Liver (tissue), 9 donors: Measurements from ENCODE around the gene PEX14. TPM values are rescaled to one million over a fixed set of nuclear protein-coding genes. Genes with fewer than 3 reads are reported as not detected.

ENCODE experiments used
- DNase-seq: peaks from one replicate; pipeline ENCODE4 v3.0.0-alpha.2; 2017; ENCODE audit warnings: low spot score
- H3K27ac ChIP-seq, 2 donors: one replicate each; pipeline ENCODE4 v1.7.0; 2013; ENCODE audit warnings: inconsistent platforms in 2 of 2, low read length in 2 of 2, control low read depth in 1 of 2, low read depth in 1 of 2, mild to moderate bottlenecking in 1 of 2
- H3K27me3 ChIP-seq, 4 donors: one replicate each; pipeline versions ENCODE4 v1.6.1 to v1.7.0; 2013; ENCODE audit warnings: low read length in 3 of 4, inconsistent platforms in 1 of 4, mild to moderate bottlenecking in 1 of 4, moderate library complexity in 1 of 4; ENCODE audit not compliant: control insufficient read depth in 4 of 4, insufficient read depth in 4 of 4
- H3K36me3 ChIP-seq, 4 donors: one replicate each; pipeline versions ENCODE4 v1.6.1 to v1.7.0; 2013; ENCODE audit warnings: low read length in 3 of 4, mild to moderate bottlenecking in 3 of 4, low read depth in 1 of 4, moderate library complexity in 1 of 4; ENCODE audit not compliant: control insufficient read depth in 4 of 4, insufficient read depth in 3 of 4
- H3K4me1 ChIP-seq, 4 donors: one replicate each; pipeline versions ENCODE4 v1.6.1 to v1.7.0; 2013; ENCODE audit warnings: low read length in 3 of 4, mild to moderate bottlenecking in 3 of 4, moderate library complexity in 1 of 4; ENCODE audit not compliant: control insufficient read depth in 4 of 4, insufficient read depth in 4 of 4
- H3K4me3 ChIP-seq, 3 donors: one replicate each; pipeline versions ENCODE4 v1.6.1 to v1.7.0; 2013; ENCODE audit warnings: low read length in 3 of 3, control low read depth in 1 of 3, low read depth in 1 of 3, mild to moderate bottlenecking in 1 of 3
- H3K9ac ChIP-seq, 2 donors: one replicate each; pipeline ENCODE4 v1.7.0; 2013; ENCODE audit warnings: low read length in 2 of 2, mild to moderate bottlenecking in 2 of 2, moderate library complexity in 2 of 2, control low read depth in 1 of 2, low read depth in 1 of 2
- H3K9me3 ChIP-seq, 4 donors: one replicate each; pipeline versions ENCODE4 v1.6.1 to v1.7.0; 2013; ENCODE audit warnings: low read length in 3 of 4; ENCODE audit not compliant: control insufficient read depth in 4 of 4
- CTCF ChIP-seq: fragments of 150-350 bp; IDR thresholded peaks from 2 replicates; pipeline ENCODE4 v1.5.1; 2017; ENCODE audit warnings: improper control_type of control experiment, low read depth, low read length; ENCODE audit not compliant: missing input control
- EGR1 ChIP-seq, 2 donors: IDR thresholded peaks; 2 replicates each; pipeline ENCODE4 v1.6.1; 2016 to 2018; ENCODE audit warnings: antibody characterized with exemption in 2 of 2, low read depth in 2 of 2
- FOXA2 ChIP-seq: IDR thresholded peaks from 2 replicates; pipeline ENCODE4 v1.6.1; 2016; ENCODE audit warnings: antibody characterized with exemption
- GABPA ChIP-seq, 2 donors: IDR thresholded peaks in 1 of 2; conservative IDR thresholded peaks in 1 of 2; 2 replicates each; pipeline ENCODE4 v1.6.1; 2016; ENCODE audit warnings: antibody characterized with exemption in 2 of 2, mild to moderate bottlenecking in 1 of 2, moderate library complexity in 1 of 2
- HNF4A ChIP-seq, 2 donors: conservative IDR thresholded peaks; 2 replicates each; pipeline ENCODE4 v1.6.1; 2016; ENCODE audit warnings: antibody characterized with exemption in 2 of 2, mild to moderate bottlenecking in 2 of 2
- JUND ChIP-seq, 2 donors: IDR thresholded peaks; 2 replicates each; pipeline ENCODE4 v1.6.1; 2016; ENCODE audit warnings: antibody characterized with exemption in 2 of 2
- MAX ChIP-seq: IDR thresholded peaks from 2 replicates; pipeline ENCODE4 v1.6.1; 2016; ENCODE audit warnings: antibody characterized with exemption
- NR2F2 ChIP-seq: IDR thresholded peaks from 2 replicates; pipeline ENCODE4 v1.6.1; 2016; ENCODE audit warnings: antibody characterized with exemption
- RAD21 ChIP-seq, 2 donors: IDR thresholded peaks; 2 replicates each; pipeline ENCODE4 v1.6.1; 2016; ENCODE audit warnings: antibody characterized with exemption in 2 of 2, mild to moderate bottlenecking in 2 of 2
- REST ChIP-seq: IDR thresholded peaks from 2 replicates; pipeline ENCODE4 v1.6.1; 2016; ENCODE audit warnings: antibody characterized with exemption, mild to moderate bottlenecking
- YY1 ChIP-seq: IDR thresholded peaks from 2 replicates; pipeline ENCODE4 v1.6.1; 2016; ENCODE audit warnings: antibody characterized with exemption, mild to moderate bottlenecking
- ZBTB33 ChIP-seq: IDR thresholded peaks from 2 replicates; pipeline ENCODE4 v1.6.1; 2016; ENCODE audit warnings: antibody characterized with exemption
- WGBS: extraction: QIAGEN DNeasy Blood & Tissue Kit; methylation state at CpG from one replicate; pipeline ENCODE4 v1.1.7; 2013; 5-methylcytosine and 5-hydroxymethylcytosine counted together
- polyA plus RNA-seq, 2 donors: library from polyadenylated mRNA; stranded (reverse) in 1 of 2; unstranded in 1 of 2; fragments of 200-250 nt in 1 of 2; fragments of >200 nt in 1 of 2; fragmentation: Nextera tagmentation in 1 of 2; extraction: Ambion mirVana in 1 of 2; gene quantifications; one replicate each; pipeline versions ENCODE4 v1.2.1 to v1.2.3, GENCODE V29; 2013 to 2015
- total RNA-seq, 2 donors: library from RNA; depleted of rRNA; stranded (reverse); fragments of >200 nt; gene quantifications; one replicate each; pipeline ENCODE4 v1.2.3, GENCODE V29; 2014
- donor health status: healthy.
- donor health status: healthy.
- donor health status: healthy.
- donor health status: healthy.
- donor health status: healthy.

Gene PEX14
- total and polyA plus RNA-seq, 4 donors, result 7.1 to 16.1 (median 11.7) TPM

GRCh38 chr1:10564063-10564462, 89.3 kb downstream of the PEX14 start (continued):
- TF ChIP-seq REST, result no peak
- TF ChIP-seq FOXA2, result no peak

- WGBS, result 100% methylated on average over 1 of the region's 1 CpG
- Histone ChIP-seq H3K4me1 (peaks cover 0 to 2% (median under 1%) of the 10 kb centered on the region in 4 donors), H3K4me3 (no peak overlapping the region)
Observed at GRCh38 chr1:10569531-10569930, 94.8 kb downstream of the PEX14 start.

More at GRCh38 chr1:10569531-10569930, 94.8 kb downstream of the PEX14 start:
- H3K36me3 ChIP-seq, result no peaks in the 10 kb centered on the region
- DNase-seq, result no peak
- no peaks in the 10 kb centered on the region for H3K9me3 ChIP-seq
- no peak for TF ChIP-seq RAD21 (IDR thresholded peaks at IDR 0.05)
- no peak for TF ChIP-seq HNF4A (conservative IDR thresholded peaks at IDR 0.05)
- no peak for TF ChIP-seq EGR1 (IDR thresholded peaks at IDR 0.05; ENCODE audit: low read depth in 2 of 2)
- no peak for TF ChIP-seq NR2F2
- TF ChIP-seq ZBTB33, result no peak
- no peak for TF ChIP-seq GABPA (IDR thresholded peaks at IDR 0.05 in 1 of 2, conservative IDR thresholded peaks at IDR 0.05 in 1 of 2)
- no peak for TF ChIP-seq JUND (IDR thresholded peaks at IDR 0.05)
- TF ChIP-seq CTCF, result no peak
- no peak for TF ChIP-seq MAX
- TF ChIP-seq YY1, result no peak
- no peak overlapping the region for H3K9ac ChIP-seq
- no peaks in the 10 kb centered on the region for H3K27me3 ChIP-seq
- no peak overlapping the region for H3K27ac ChIP-seq
